AG10803 (cell line): ENCODE data around the gene COX19.
A peak's percentile ranks its signal among the peaks of the same experiment; 100 is the strongest.

Source experiments
- DNase-seq: peaks from one replicate; pipeline ENCODE4 v3.0.0; 2010; ENCODE audit warnings: low read depth
- H3K4me3 ChIP-seq: 2 replicates; pipeline ENCODE4 v1.5.1; 2011; ENCODE audit warnings: mild to moderate bottlenecking, low read length, control low read depth
- TF ChIP-seq, protein P1 (sequence below): conservative IDR thresholded peaks from 2 replicates; pipeline ENCODE4 v1.5.1; 2011; ENCODE audit warnings: mild to moderate bottlenecking, low read length, control low read depth, inconsistent platforms

Gene COX19

DNA sequence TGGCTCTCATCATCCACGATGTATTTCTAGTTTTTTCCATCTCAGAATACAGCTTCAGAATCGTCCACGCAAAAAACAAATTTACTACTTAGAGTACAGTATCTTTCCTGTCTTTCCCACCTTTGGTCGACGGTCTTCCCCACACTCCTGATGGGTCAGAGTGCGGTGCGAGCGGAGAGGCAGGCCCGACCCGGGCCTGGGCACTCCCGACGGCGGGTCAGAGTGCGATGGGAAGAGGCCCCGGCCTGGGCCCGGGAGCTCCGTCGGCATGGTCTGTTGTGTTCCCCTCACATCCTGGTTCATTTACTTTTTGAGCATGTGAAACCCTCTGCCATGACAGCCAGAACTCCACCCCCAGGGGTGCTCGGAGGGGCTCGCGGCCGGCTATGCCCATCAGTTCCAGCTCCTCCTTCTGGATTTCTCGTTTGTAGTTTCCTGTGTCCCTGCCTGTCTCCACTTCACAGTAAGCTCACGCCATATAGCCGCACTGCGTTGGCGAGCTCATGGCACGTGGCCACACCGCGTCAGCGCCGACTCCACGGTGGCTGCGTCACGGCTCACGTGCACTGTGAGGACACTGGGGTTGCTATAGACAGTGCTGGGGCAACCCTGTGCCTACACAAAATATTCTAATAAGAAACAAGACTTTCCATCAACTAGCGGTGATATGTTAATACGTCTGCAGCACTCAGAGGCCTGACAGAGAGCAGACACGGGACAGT, 7.8 kb downstream of the COX19 start:
- TF ChIP-seq, protein P1, sequence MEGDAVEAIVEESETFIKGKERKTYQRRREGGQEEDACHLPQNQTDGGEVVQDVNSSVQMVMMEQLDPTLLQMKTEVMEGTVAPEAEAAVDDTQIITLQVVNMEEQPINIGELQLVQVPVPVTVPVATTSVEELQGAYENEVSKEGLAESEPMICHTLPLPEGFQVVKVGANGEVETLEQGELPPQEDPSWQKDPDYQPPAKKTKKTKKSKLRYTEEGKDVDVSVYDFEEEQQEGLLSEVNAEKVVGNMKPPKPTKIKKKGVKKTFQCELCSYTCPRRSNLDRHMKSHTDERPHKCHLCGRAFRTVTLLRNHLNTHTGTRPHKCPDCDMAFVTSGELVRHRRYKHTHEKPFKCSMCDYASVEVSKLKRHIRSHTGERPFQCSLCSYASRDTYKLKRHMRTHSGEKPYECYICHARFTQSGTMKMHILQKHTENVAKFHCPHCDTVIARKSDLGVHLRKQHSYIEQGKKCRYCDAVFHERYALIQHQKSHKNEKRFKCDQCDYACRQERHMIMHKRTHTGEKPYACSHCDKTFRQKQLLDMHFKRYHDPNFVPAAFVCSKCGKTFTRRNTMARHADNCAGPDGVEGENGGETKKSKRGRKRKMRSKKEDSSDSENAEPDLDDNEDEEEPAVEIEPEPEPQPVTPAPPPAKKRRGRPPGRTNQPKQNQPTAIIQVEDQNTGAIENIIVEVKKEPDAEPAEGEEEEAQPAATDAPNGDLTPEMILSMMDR, result no peak
- DNase-seq, result no peak
- no peak overlapping the region for H3K4me3 ChIP-seq

DNA sequence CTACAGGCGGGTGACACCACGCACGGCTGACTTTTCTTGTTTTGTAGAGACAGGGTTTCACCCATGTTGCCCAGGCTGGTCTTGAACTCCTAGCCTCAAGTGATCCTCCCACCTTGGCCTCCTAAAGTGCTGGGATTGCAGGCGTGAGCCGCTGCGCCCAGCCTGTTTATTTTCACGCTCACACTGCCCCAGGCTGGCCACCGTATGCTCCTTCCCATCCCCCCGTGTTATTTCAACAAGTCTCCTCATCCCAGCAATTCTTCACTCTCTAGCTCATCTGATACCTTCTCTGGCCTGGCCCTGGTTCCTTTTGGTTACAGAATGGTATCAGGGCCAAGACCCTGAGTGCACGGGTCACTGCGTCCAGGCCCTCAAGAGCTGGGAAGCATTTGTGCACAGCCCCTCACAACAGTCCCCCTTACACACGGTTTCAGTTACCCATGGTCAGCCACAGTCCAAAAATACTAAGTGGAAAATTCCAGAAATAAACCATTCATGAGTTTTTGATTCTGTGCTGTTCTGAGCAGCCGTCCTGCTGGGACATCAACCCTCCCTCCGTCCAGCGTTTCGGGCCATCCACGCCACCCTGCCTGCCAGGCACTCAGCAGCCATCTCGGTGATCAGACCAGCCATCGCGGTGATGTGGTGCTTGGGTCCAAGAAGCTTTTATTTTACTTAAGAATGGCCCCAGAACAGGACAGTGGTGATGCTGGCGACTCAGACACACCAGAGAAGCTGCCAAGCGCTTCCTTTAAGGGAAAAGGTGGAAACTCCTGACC, 8.9 kb downstream of the COX19 start:
- TF ChIP-seq, protein P1, result no peak
- H3K4me3 ChIP-seq, result no peak overlapping the region
- no peak for DNase-seq

DNA sequence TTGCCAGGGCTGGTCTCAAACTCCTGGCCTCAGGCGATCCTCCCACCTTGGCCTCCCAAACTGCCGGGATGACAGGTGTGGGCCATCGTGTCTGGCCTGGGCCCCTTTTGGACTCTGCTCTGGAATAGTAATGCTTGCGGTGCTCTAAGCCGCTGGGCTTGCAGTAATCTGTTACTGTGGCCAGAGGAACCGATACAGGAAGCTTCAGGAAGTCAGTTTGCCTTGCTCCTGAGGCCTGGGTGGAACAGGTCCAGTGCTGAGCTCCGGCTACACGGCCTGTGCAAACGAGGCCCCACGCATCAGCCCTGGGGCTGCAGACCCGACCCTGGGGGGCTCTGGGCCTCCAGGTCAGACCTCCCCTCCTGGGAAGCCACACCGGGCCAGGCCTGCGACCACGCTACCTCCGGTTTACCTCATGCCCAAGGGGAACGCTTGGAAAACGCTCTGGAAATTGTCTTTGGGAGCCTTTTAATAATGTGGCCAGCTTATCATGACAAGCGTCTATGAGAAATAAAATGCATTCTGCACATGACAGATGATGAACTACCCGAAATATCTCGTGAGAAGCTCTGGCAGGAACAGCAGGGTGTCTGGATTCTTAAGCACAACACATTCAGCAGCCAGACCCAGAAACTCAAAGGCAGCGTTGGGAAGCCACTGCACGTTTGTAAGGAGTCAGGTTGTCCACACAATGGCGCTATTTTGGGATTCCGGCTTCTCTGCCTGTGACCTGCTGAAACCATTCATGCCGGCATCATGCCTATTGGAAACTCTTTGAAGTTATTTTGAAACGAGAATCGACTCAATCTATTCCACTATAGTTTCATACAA, 10.7 kb downstream of the COX19 start:
- DNase-seq, result peak; percentile 71
- H3K4me3 ChIP-seq, result no peak overlapping the region
- TF ChIP-seq, protein P1, result peak; percentile 53

DNA sequence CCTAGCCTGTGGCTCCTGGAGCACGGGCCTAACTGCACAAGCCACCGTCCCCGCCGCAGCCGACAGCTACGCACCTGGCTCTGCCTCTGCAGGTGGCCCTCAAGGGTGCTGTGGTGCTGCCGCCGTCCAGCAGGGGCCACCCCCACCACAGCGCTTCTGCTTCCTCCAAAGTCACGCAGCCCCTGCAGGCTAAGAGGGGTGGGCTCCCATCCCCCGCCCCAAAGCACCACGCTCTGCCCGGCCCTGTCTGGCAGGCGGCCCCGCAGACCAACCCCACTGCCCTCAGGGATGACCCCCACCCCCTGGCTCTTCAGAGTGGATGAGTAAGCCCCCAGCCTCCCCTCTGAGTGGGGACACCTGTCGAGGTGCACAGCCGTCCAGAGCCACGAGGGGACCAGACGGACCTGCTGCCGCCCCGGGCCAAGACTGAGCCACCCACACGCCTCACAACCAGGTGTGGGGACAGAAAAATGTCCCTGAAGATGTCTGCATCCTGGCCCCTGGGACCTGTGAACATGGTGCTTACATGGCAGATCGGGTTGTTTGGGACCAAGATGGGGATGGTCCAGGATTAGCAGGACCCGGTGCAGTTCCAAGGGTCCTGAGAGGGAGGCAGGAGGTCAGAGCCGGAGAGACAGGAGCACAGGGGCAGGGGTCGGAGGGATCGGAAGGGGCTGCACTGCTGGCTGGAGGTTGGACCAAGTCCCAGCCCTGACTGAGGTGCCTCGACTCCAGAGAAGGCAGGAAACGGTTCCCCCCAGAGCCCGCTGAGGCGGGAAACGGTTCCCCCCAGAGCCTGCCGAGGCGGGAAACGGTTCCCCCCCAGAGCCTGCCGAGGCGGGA, 11.9 kb downstream of the COX19 start:
- DNase-seq, result no peak
- TF ChIP-seq, protein P1, result no peak
- H3K4me3 ChIP-seq, result no peak overlapping the region

DNA sequence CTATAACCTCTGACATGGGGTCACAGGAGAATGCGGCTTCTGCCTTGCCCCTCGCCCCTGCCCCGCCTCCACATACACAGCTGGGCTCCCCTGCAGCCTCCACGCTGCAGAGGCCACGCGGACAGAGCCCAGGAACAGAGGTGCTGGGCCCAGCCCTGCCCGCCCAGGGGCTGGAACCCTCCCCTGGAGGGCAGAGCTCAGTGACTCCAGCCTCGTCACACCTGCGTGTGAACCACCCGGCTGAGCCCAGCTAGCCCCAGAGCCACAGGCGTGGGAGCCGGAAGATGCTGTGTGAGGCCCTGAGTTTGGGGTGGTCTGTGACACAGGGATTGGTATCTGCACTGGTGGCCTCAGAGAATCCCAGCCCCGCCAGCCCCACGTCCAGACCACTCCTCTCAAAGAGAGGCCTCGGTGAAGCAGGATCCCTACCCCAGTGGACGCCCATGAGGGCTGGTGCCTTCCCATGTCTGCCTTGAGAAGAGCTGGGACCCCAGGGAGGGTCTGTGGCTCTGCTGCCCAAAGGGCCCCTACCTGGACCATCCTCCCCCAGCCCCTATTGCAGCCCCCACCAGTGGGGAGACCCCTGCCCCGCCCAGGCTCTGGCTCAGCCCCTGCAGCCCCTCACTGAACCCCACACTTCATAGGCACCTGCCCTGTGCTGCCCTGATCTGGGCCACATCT, 12.8 kb downstream of the COX19 start:
- TF ChIP-seq, protein P1, result no peak
- H3K4me3 ChIP-seq, result no peak overlapping the region
- no peak for DNase-seq
